T-helper 1 cell treated with Interleukin-12 subunit alpha and Interleukin-12 subunit beta and Interleukin-4 antibody, amounts not matched to agents 30 ng/mL and 1 ng/mL, for 36 hours (primary cell): ENCODE results near the gene CDHR1. TPM values are rescaled to one million over a fixed set of nuclear protein-coding genes. Genes with fewer than 3 reads are reported as not detected.
"Not testable (repeated sequence)": the region's sequence is repeated elsewhere in the genome, so short reads cannot be mapped to it uniquely, and the experiment has no call there.

ENCODE experiments used
- intact Hi-C: fragments of 100-400 bp; cut with micrococcal nuclease; formaldehyde crosslinking; loops from one replicate; pipeline ENCODE4 v1.15.1; 2024
- total RNA-seq: library from RNA; stranded (reverse); gene quantifications from 2 replicates; pipeline ENCODE4 v1.2.3, GENCODE V29; 2022

Gene CDHR1
- total RNA-seq, result 0.07 and 0.20 TPM in 2 replicates

DNA sequence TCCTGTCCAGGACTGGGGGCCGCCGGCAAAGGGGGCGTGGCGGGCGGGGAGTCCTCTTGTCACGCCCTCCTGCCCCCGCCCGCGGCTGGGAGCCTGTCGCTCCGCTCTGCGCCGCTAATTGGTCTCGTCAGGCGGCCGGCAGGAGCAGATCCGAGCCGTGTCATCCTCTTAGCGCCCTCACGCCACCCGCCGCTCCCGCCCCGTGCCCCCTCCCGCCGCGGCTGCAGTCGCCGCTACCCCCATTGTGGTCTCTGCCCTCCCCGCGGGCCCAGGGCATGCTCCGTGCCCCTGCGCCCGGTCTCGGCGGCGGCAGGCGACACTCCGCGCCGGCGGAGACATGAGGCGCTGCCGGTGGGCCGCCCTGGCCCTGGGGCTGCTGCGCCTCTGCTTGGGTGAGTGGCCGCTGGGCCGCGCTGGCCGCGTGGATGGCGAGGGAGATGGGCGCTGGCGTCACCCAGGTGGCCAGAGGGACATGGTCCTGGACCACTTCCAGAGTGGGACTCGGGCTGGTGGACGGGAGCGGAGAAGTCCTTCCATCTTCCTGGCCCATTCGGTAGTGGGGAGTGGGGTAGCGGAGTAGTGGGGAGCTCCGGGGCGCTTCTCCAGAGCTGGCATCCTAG lies at the start of gene CDHR1:
Gene CDHR1 (plus strand): TSS at position 114 of the 620 bp plus-strand sequence. CDS start 224 bp downstream, at position 338.
- intact Hi-C loops, result no loop called here

DNA sequence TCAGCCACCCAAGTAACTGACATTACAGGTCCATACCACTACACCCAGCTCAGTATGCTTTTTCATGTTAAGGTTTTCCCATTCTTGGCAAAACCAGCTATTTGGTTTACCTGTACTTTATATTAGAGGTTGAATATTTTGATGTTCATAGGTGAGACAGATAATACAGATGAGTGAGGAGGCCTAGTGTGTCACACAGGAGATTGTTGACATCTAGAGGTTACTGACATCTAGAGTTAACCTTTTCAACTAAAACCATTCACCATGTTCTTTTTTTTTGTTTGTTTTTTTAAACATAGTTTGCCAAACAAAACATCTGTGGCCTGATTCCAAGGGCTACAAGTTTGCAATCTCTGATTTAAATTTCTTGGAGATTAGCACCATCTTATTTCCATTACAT lies 47.0 kb upstream of the CDHR1 start:
- intact Hi-C loops, result no loop called here

DNA sequence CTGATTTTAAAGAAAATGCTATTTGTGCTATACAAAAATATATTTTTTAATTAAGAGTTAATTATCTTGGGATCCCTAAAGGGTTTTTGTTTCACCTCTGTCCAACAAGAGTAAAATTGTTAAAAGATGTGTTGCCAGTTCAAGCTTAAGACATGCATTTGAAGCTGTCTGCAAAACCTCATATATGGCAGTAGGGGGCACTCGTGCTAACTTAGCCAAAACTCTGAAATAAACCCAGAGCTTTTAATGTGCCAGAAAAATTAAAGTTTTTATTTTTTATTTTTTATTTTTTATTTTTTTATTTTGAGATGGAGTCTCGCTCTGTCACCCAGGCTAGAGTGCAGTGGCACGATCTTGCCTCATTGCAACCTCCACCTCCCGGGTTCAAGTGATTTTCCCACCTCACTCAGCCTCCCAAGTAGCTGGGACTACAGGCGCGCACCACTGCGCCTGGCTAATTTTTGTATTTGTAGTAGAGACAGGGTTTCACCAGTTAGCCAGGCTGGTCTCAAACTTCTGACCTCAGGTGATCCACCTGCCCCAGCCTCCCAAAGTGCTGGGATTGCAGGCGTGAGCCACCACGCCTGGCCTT lies 46.2 kb upstream of the CDHR1 start:
- intact Hi-C loops, result loop anchor here (1.0 kb wide), 4 partner anchors 9 to 109 kb away; partner anchors contain the start of gene GHITM

DNA sequence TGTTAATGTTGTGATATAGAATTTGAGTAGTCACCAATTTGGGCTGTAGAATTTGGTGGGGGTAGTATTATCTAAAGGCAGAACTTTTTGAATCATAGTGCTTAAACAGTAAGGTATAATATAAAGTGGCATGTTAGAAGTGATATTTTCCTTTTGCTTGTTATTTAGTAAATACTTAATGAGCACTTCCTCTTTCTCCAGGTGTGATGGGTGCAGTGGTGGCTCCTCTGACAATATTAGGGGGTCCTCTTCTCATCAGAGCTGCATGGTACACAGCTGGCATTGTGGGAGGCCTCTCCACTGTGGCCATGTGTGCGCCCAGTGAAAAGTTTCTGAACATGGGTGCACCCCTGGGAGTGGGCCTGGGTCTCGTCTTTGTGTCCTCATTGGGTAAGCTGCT lies 44.5 kb upstream of the CDHR1 start:
- intact Hi-C loops, result no loop called here

DNA sequence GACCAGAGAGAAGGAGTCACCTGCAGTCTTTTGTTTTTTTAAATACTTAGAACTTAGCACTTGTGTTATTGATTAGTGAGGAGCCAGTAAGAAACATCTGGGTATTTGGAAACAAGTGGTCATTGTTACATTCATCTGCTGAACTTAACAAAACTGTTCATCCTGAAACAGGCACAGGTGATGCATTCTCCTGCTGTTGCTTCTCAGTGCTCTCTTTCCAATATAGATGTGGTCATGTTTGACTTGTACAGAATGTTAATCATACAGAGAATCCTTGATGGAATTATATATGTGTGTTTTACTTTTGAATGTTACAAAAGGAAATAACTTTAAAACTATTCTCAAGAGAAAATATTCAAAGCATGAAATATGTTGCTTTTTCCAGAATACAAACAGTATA lies 41.6 kb upstream of the CDHR1 start:
- intact Hi-C loops, result no loop called here

DNA sequence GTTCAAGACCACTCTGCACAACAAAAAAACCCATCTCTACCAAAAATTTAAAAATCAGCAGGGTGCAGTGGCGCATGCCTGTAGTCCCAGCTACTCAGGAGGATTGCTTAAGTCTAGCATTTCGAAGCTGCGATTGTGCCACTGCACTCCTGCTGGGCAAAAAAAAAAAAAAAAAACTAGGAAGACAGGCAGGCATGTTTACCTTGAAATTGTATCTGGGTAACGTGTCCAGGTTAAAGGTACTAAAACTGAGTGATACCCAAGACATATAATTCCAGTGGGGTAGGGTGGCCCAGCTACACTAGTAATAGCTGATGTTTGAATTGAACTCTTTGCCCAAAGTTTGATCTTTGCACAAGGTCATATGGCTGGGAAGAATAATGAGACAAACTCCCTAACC lies 38.8 kb upstream of the CDHR1 start:
- intact Hi-C loops, result no loop called here

DNA sequence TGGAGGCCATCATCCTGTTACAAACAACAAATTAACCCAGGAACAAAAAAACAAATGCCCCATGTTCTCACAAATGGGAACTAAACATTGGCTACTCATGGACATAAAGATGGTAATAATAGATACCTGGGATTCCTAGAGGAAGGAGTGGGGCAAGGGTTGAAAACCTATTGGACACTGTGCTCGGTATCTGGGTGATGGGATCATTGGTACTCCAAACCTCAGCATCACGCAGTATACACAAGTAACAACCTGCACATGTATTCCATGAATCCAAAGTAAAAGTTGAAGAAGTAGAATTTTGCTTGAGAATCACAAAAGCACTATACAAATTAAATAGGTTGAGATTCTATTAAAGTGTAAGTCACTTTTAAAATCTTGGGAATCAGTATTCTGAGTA lies 38.3 kb upstream of the CDHR1 start:
- intact Hi-C loops, result no loop called here

DNA sequence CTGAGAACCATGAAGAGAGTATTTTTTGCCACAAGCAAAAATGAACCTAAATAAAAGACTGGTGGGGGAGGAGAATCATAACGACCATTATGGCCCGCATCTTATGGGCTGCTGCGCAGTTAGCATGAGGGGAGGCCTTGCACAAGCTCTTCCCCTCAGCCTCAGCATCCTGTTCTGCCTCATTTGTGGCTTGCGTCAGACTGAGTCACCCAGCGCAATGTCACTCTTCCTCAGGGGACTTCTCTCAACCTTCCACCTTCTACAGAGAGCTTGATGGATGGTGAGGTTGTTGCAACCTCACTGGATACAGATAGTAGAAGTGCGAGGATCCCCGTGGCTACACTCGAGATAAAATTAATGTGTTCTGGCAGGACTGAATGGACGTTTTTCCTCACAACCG lies 37.6 kb upstream of the CDHR1 start:
- intact Hi-C loops, result no loop called here

DNA sequence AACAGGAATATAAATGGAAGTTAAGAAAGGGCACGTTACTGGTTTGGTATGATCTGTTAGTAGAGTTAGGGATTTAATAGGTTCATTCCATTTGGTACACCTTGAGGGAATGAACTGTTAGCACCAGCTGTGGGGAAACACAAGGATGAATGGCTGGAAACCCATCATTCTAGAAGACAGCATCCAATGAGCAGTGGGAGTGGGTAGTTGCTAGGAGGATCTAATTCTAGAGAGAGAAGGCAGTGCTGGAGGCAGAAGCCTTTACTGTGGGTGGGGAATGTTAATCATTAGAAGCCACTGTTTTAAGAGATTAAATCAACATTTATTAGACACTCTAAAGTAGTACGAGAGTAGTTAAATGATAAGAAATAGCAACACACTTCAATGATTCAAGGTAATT lies 36.3 kb upstream of the CDHR1 start:
- intact Hi-C loops, result no loop called here

DNA sequence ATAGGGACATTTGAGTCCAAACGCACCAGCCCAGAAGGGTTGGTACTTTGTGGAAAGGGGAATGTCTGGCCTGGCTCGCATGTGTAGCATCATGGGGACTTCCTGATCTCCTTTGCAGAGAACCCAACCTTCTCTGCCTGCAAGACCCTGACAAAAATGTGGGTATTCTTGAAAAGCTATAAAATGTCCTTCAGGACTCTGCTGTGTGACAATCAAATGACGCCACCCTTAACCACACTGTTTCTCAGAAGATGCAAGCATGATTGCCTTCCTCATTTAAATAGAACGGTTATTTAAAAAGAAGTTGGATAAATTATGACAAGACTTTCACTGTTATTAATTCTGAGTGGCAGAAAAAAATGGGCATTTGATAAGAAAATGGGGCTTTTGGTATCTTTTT lies 35.8 kb upstream of the CDHR1 start:
- intact Hi-C loops, result no loop called here

DNA sequence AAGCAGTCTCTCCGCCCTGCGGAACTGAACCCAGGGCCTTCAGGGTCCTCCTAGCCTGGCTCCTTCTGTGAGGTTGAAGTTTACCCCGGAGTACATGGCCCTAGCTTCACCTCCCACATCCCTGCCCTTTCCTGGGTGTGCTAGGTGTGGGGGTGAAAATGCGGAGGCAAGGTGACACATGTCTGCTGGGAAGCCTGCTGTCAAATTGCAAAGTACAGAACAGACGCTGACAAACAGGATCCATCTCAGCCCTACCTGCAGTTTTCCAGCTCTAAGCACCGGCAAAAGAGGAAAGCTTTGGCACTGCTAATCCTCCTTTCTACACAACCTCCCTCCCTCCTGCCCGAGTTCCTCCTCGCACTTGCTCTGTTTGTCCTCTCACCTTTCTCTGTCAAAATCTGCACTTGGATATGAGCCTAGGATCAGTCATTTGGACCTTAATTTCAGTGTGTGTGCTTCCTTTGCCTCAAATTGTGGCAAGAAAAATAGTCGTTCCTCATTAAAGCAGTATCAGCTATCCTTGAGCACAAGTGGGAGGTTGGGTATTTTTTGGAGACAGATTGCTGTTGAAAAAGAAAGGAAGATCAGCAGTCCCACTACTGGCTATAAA lies 35.2 kb upstream of the CDHR1 start:
- intact Hi-C loops, result no loop called here

DNA sequence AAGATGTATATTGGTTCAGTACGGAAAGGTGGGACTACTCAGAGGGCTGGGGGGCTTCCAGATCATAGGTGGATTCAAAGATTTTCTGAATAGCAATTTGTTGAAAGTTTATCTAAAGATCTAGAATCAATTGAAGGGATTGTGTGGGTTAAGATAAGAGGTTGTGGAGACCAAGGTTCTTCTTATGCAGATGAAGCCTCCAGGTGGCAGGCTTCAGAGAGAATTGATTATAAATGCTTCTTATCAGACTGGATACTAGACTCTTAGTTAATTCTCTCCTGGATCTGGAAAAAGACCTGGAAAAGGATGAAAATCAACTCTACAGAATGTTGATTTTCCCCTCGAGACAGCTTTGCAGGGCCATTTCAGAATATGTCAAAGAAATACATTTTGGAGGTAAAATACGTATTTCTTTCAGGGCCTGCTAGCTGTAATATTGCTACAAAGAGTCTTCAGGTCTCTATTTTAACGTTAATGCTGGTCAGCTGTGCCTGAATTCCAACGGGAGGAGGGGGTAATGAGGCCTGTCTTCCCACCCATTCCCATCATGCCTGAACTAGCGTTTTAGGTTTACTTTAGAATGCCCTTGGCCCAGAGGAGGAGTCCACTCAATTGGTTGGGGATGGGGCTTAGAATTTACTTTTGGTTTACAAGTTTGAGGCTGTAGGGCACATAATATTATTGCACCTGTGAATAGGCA lies 33.5 kb upstream of the CDHR1 start:
- intact Hi-C loops, result loop anchor here (1.0 kb wide), 1 partner anchor 44 kb away; no protein-coding TSS in a partner anchor

DNA sequence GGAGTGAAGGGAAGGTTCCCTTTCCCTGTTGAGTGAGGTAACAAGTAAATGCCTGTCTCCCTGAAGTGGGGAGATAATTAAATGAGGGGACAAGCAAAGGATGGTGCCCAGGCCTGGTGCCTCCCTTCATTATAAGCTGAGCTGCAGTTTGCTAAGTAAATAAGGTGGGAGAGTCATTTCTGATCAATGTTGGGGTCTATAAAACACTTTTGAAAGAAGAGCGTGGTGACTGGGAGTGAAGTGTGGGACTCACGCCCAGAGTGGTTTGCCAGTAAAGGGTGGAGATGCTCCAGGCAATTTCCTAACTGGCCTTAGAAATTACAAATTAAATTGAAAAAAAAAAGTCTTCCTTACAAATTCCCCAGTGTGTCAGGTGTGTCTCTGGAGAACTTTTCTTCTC lies 30.3 kb upstream of the CDHR1 start:
- intact Hi-C loops, result no loop called here

DNA sequence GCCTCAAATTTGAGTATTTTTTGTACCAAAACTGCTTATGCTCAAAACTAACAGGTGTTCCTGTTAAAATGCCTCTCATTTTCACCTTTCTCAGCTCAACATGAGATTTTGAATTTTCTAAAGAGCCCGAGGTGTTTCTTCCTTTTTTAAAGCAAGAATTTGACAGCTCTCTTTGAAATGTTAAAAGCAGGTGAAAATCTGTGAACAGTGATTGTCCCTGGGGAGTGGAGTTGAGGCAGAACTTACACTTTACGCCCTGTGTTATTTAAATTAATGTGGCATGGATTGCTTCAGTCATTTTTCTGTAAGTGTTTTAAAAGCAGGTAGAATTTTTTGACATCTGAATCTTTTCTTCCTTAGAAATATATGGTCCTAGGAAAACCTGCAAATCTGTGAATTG lies 29.9 kb upstream of the CDHR1 start:
- intact Hi-C loops, result no loop called here

DNA sequence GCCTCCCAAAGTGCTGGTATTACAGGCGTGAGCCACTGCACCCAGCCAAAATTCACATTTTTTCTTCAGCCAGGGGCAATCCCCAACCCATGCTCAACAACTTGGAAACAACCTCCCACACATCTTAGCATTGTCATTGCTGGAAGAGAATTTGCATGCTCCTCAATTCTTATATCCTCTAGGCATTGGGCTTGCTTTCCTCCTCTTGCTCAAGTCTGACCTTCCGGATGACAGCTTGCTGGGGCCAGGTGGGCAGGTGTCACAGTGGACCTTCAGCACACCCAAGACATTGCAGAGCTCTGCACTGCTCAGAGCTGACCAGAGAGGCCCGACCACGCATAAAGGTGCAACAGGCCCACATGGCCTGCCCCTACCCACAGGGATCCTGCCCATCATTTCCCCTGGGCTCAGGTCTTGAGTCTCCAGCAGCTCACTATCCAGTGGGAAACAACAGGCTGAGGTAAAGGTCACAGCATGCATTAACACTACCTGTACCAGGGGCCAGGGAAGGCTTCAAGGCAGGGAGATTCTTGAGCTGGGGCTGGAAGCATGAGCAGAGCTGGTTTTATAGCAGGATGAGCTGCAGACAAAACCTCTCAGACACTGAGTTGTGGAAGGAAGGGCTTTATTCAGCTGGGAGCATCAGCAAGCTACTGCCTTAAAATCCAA lies 27.6 kb upstream of the CDHR1 start:
- intact Hi-C loops, result no loop called here

DNA sequence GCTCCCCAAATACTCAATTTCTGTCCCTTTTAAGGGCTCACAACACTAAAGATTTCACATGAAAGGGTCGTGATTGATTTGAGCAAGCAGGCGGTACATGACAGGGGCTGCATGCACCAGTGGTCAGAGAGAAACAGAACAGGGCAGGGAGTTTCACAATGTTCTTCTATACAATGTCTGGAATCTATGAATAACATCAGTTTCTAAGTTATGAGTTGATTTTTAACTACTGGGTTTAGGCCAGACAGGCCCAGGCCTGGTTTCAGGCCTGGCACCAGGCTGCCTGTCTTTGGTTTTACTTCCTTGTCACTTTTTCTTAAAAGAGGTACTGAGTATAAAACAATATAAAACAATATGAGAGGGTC lies 27.1 kb upstream of the CDHR1 start:
- intact Hi-C loops, result not testable (repeated sequence)

DNA sequence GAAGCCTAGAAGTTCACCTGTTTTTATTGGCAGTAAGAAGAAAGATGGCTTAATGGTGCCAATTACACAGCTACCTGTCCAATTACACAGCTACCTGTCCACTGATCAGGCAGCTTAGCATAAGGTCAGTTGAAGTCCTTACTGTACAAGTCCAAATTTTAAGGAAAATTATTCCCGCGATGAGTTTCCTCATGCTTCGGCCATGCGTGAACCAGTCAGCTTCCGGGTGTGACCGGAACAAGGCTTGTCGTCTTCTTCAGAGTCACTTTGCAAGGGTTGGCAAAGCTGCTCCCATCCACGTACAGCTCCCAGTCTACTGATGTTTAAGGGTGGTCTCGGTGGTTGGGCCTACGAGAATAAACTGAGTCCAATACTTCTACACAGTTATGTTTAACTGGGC lies 26.0 kb upstream of the CDHR1 start:
- intact Hi-C loops, result not testable (repeated sequence)

DNA sequence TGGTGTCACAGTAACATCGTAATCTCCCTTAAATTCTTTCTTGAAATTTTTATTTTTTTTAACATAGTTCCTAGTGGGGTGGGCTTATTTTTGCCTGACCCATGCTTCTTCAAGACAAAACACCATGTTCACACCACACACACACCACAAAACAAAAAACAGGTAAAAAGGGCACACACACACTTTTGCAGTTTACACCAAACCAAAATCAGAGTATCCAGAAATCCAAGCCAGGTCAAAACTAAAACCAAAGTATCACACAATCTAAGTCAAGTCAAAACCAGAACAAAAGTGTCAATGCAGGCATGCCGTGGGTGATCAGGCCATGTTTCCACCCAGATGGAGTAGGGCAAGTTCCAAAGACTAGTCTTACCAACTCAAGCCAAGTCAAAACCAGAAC lies 23.1 kb upstream of the CDHR1 start:
- intact Hi-C loops, result not testable (repeated sequence)

DNA sequence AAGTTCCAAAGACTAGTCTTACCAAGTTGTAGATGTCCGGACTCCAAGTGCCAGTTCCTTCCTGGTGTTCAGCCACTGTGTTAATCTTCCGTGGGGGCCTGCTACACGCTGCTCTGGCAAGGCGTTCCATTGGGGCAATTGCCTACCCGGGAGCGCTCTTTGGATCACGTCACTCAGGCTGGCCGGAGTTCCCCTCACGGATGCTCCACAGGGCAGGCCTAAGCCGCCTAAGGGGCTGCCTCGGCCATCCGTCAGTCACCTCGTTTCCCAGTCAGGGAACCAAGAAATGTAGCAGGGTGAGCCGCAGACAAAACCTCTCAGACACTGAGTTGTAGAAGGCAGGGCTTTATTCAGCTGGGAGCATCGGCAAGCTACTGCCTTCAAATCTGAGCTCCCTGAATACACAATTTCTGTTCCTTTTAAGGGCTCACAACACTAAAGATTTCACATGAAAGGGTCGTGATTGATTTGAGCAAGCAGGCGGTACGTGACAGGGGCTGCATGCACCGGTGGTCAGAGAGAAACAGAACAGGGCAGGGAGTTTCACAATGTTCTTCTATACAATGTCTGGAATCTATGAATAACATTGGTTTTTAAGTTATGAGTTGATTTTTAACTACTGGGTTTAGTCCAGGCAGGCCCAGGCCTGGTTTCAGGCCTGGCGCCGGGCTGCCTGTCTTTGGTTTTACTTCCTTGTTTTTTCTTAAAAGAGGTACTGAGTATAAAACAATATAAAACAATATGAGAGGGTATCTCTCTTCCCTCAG lies 22.5 kb upstream of the CDHR1 start:
- intact Hi-C loops, result not testable (repeated sequence)

DNA sequence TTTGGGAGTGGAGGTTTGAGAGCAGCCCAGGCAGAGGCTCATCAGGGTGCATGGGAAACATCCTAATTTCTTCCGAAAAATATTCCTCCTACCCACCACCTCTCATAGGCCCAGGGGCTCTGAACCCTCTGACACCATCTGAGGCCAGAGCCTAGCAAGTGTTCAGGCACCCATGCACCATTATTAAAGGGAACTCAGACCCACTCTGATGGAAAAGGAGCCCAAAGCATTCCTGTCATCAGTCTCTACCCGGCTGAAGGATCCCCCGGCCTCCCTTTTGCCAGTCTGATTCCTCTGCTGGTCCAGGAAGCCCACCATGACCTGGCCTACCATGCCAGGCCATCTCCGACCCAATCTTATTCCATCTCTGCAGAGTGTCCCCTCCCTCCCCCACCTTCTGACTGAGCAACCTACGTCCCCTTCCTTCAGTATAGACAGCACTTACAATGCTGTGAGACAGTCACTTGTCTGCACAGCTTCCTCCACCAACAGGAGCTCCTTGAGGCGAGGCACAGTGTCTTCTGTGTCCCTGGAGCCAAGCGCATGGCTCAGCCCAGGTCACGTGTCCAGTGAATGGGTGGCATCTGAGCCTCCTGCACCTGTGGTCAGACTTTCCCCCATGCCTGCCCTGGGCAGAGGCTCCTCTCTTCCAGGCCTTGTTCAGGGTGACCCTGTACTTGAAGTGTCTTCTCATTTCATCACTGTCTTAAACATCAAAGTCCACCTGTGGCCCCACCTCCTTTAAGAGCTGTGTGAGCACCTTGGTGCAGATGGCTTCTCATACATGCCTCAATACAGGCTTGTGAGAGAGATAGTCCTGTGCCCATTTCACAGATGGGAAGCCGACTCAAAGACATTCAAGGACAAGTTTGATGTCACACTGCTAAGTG lies 21.6 kb upstream of the CDHR1 start:
- intact Hi-C loops, result no loop called here
